GM18505 (cell line): Measurements from ENCODE around the gene LARP4B.
"Not testable (repeated sequence)": the region's sequence is repeated elsewhere in the genome, so short reads cannot be mapped to it uniquely, and the experiment has no call there.

Source experiments
- ATAC-seq: cut with Tn5 transposase; IDR thresholded peaks from one replicate; pipeline ENCODE4 v1.9.1; 2021; ENCODE audit not compliant: unreplicated experiment
- POLR2A ChIP-seq: IDR thresholded peaks from 4 replicates; pipeline ENCODE4 v1.6.1; 2011; ENCODE audit warnings: borderline replicate concordance; ENCODE audit not compliant: insufficient read depth, insufficient read length; ENCODE audit errors: extremely low read depth

The LARP4B gene

DNA sequence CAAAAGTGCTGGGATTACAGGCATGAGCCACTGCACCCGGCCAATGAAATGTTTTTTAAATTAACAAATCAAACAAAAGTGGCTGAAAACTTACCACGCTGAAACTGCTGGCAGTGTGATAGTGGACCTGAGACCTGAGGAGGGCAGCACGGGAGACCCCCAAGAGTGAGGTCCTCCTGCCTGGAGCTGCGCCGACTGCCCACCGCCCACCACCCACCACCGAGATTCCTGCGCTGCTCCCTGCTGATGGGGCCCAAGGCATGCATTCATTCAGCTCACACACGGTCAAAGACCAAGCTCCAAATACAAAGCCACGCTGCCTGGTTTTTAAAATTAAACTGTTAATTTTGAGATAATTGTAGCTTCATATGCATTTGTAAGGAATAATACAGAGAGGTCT, 16.4 kb upstream of the LARP4B start:
- ATAC-seq = no peak
- no peak for TF ChIP-seq POLR2A

DNA sequence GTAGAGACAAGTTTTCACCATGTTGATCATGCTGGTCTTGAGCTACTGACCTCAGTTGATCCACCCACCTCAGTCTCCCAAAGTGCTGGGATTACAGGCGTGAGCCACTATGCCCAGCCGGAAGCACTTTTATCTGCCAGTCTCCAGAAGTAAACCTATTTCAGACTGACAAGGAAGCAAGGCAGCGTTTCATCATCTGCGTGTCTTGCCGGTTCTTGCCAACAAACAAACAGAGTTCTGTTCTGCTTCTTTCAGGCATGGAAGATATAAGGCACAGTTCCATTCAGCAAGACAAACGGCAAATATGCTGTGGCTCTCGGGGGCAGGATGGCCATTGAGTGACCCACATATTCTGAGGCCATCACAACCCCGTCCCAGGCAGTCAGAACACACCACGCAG, 15.5 kb upstream of the LARP4B start:
- no peak for ATAC-seq
- no peak for TF ChIP-seq POLR2A

DNA sequence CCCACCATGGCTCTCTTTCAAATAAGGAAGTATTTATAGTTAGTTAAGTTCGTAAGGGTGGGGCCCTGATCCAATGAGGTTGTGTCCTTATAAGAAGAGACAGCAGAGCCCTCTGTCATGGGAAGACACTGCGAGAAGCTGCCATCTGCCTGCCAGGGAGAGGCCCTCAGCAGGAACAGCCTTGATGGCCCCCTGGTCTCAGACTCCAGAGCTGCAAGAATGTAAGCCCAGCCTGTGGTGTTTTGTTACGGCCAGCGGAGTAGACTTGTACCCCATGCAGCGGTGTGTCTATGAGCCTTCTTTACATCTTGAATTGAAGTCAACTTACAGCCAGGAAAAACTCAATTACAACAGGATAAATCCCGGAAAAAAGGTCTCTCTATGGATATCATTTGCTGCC, 14.3 kb upstream of the LARP4B start:
- no peak for TF ChIP-seq POLR2A
- ATAC-seq = no peak

DNA sequence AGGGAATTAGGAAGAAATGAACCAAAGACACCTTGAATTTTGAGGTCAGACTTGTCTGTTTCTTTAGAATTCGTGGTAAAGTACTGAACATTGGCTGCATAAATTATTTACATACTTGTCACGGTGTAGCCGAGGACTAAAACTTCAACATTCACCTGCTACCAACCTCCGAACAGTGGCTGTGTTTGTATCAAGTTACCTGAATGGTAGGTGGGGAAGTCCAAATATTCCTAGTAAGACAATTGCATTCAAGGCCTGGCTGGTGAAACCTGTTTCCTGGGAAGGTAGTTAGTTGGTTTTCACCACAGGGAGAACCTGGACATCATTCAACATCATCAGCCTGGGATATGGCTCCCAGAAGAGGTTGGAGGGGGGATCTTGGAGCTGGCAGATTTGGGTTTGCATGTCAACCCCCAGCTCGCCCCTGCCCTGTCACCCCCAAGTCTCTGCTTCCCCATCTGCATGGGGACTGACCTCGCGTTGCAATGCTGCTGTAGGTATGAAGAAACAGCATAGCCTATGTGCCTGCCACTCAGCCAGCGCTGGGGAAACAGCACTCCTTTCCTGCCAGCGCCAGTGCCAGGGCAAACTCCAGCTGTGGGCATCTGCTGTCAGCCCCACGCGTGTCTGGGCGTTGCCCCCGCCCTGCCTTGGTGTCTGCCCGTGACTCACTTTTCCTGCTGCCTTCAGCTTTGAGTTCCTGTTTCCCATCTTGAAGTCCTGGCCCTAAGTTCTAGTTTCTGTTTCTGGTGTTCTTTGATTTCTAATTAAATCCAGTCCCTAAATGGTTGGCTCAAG, 12.7 kb upstream of the LARP4B start:
- peak; percentile 26 for ATAC-seq
- no peak for TF ChIP-seq POLR2A

DNA sequence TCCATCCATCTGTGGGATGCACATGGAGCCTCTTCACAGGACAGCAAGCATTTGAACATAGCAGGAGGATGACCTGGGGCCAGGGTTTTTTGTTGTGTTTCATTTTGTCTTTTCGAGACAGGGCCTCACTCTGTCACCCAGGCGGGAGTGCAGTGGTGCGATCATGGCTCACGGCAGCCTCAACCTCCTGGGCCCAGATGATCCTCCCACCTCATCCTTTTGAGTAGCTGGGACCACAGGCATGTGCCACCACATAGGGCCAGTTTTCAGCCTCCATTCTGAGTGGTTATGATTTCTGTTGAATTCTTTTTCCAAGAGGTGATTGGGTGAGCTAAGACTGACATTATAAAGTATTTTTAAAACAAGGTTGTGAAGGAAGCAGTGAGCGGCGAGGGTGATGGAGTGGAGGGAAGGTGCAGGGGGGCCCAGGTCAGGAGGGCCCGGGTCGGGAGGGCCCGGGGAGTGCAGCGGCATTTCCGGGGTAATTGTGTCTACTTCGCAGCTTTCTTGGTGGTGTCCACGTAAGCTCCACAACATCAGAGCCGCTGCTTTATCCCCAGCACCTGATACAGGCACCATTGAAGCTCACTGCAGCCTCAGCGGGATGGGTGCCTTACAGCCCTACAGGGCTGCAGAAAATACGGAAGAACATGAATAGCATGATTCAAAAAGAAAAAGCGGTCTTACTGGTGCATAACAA, 12.0 kb upstream of the LARP4B start:
- ATAC-seq = peak; percentile 52
- peak; percentile 48 for TF ChIP-seq POLR2A

DNA sequence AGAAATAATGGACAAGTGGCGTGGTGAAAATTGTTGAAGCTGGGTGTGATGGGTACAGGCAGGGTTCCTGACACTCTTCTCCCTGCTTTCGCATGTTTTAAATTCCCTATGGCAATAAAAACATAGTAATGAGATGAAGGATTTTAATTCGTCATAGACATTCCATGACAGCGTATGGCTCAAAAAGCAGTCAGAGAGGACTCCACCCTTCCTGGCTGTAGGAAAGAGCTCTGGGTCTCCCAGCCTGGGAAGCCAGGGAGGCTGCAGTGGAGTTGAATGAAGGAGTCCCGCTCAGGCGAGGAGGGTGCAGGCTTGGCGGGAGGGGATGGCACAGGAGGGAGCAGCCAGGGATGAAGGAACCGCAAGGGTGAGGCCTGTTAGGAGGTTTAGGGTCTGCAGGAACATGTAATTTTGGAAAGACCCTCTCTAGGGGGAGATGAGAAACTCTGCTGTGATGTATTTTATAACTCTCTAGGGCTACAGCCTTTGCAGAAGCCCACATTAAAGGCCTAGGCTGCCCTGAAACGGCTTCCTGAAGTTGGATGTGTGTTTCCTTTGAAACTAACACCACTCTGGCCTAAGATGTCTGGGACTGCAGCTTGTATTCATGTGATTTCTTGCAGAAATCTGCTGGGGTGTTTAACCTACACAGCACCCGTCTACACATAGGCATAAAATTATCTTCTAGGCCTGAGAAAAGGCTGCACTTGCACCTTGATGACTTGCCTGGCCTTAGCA, 7.6 kb upstream of the LARP4B start:
- no peak for TF ChIP-seq POLR2A

DNA sequence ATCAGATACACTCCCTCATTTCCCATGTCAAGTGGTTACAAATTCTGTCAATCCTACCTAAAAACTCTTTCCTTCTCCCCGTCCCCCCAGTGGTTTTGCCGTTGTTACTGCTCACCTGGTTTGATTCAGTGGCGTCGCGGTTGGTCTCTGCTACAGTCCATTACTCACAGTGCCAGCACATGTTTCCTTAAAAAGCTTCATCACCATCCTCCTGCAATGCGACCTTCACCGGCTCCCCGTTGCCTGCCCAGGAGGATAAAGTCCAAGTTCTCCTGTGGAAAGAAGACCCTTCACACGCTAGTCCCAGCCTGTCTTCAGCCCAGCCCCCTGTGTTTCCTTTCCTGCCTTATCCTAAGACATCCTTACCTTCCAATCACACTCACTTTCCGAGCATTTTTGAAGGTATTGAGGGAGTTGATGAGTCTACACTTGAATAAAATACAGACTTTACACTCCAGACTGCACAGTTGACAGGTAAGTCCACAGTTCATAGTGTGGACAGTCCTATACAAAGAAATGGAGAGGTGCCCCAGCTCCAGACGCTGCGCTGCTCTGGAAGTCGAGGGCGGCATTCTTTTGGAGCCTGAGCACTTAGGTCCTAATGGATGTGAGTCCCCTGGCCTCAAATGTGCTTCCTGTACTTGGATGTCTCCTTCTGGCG, 3.4 kb upstream of the LARP4B start:
- TF ChIP-seq POLR2A = no peak
- ATAC-seq = no peak

More for the DNA sequence above, 7.6 kb upstream of the LARP4B start:
- no peak for ATAC-seq

DNA sequence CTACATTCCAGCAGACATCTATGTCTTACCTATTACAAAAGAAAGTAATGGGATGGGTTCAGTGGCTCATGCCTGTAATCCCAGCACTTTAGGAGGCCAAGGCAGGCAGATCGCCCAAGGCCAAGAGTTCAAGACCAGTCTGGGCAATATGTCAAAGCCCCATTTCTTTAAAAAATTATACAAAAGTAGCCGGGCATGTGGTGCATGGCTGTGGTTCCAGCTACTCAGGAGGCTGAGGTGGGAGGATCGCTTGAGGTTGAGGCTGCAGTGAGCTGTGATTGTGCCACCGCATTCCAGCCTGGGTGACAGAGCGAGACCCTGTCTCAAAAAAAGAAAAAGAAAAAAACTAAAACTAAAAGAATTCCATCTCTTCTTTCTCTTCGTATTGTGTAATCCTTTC, 2.7 kb upstream of the LARP4B start:
- ATAC-seq = not testable (repeated sequence)

DNA sequence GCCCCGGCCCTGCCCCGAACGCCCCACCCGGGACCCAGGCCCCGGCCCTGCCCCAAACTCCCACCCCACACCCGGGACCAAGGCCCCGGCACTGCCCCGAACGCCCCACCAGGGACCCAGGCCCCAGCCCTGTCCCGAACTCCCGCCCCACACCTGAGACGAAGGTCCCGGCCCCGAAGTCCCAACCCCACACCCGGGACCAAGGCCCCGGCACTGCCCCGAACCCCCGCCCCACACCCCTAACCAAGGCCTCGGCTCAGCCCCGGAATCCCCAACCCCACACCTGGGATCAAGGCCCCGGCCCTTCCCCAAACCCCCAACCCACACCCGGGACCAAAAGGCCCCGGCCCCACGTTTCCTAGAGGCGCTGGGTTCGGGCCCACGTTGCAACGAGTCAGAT, 1.1 kb upstream of the LARP4B start:
- TF ChIP-seq POLR2A = no peak
- ATAC-seq = no peak

DNA sequence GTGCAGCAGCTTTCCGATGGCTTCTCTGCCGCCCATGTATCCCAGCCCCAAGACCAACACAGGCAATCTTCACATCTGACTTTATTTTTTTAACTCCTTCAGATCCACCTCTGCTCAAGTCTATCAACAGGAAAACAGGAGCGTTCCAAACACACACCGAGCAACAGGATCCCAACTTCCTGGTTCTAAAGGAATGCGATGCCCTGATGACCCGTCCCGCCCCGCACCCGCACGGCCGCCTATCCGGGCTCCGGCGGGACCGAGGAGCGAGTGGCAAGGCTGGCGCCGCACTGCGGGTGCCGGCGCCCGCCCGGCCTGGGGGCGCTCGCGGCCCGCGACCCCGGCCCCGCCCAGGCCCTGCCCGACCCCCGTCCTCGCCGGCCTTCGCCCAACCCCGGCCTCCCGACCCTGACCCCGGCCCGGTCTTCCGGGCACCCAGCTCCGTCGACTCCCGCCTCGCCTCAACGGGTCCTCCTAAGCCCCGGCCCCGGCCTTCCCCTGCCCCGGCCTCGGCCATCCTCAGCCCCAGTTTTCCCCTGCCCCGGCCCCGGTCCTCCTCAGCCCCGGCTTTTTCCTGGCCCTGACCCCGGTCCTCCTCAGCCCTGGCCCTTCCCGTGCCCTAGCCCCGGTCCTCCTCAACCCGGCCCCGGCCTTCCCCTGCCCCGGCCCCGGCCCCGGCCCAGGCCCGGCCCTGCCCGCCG, 730 bp downstream of the LARP4B start:
- peak; percentile 11 for ATAC-seq
- no peak for TF ChIP-seq POLR2A

DNA sequence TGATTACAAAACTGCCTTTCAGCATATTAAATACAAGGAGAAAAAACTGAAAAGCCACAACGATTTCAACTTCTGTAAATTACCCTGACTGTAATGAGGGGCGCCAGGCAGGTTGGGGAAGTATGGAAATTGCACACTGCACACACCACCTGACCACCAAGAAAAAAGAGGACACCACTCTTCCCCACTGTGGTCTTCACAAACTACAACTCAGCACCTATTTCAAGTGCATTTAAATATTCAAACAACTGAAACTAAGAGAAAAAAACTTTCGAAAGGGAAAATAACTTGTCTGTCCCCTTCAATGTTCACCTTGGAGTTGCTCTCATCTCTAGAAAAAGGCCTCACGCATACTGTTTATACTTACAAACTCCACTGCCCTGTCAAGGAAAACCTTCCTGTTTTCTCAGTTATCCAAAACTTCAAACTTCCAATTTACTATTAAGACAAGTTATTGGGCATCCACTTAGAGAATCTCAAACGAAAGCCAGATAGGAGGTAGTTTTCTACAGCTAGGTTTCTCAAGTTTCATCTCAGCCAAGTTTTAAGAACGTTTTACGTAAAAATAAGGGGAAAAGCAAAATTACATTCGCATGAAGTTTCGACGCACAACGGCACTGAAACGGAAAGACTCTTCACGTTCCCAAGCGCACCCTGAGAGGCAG, 1.4 kb downstream of the LARP4B start:
- peak; percentile 7 for TF ChIP-seq POLR2A
- ATAC-seq = no peak

DNA sequence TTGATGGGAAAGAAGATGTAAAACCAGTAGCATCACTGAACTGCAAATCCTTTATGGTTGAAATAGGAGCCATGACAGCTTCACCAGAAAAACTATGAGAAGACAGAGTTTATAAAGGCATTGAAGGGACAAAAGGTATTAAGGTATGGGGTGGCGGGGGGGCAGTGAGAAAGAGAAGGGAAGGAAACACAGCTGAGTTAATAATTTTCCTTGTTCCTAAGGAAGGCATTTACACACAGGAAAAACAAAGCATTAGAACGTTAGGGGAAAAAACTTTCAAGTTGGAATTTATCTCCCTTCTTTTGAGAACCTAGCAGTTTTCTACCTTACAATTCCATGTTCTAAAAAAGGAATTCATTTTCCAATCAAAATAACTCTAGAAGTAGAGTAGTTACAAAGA, 4.4 kb downstream of the LARP4B start:
- no peak for TF ChIP-seq POLR2A
- no peak for ATAC-seq
